ENCODE measurements around the gene RDX.

DNA sequence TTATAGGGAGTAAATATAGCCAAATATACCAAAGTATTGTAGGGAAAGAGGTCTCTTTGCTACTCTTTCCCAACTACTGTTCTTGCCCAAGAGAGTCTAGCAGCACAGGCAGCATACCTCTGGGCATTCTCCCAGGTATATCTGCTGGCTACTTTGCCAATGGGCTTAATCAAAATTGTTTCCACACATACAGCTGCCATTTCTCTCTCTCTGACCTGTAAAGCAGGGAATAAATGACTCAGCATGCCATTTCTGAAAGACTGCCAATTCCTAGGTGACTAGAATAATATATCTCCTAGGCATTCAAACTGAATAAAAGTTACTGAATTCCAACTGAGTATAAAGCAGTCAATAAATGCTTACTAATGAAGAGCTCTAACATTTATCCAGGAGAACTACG is 44.6 kb downstream of the RDX start:
- TF ChIP-seq CTCF (IDR thresholded peaks at IDR 0.05; ENCODE audit: low read length) (no peak), EZH2 (optimal IDR thresholded peaks at IDR 0.05; ENCODE audit: low read depth, low read length) (no peak), EZH2phosphoT487 (IDR thresholded peaks at IDR 0.05; ENCODE audit: low read length) (no peak)
